ENCODE results near the gene HIVEP1.
"Not testable (repeated sequence)": the region's sequence is repeated elsewhere in the genome, so short reads cannot be mapped to it uniquely, and the experiment has no call there.

Gene HIVEP1

GRCh38 chr6:12090714-12091113 lies 78.6 kb downstream of the HIVEP1 start:
- no peak for DNase-seq (ENCODE audit: low spot score)

- no peak for DNase-seq (ENCODE audit: low spot score)
Measured at GRCh38 chr6:12092762-12093161, 80.7 kb downstream of the HIVEP1 start.

GRCh38 chr6:12094689-12095088 lies 82.6 kb downstream of the HIVEP1 start:
- no peak for DNase-seq (ENCODE audit: low spot score)

DNA sequence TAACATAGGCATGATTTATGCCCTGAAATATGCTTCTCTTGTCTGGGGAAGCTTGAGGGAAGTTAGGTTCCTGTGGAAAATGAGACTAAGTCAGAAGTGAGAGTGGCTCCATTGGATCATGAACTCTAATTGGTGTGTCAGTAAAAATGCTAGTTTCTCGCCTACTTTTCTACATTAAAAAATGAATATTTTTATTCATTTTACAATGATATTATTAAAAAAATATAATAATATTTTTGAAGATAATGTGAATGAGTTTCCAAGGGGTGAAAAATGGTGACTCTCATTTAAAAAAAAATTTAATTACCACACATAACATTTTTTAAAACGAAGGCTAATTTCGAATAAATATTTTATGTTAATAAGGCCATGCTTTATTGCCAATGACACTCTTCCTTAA lies 84.2 kb downstream of the HIVEP1 start:
- DNase-seq (ENCODE audit: low spot score) = no peak

GRCh38 chr6:12097791-12098190 lies 85.7 kb downstream of the HIVEP1 start:
- DNase-seq (ENCODE audit: low spot score) = no peak

- no peak for DNase-seq (ENCODE audit: low spot score)
Measured at GRCh38 chr6:12099623-12100338, 87.7 kb downstream of the HIVEP1 start.

DNA sequence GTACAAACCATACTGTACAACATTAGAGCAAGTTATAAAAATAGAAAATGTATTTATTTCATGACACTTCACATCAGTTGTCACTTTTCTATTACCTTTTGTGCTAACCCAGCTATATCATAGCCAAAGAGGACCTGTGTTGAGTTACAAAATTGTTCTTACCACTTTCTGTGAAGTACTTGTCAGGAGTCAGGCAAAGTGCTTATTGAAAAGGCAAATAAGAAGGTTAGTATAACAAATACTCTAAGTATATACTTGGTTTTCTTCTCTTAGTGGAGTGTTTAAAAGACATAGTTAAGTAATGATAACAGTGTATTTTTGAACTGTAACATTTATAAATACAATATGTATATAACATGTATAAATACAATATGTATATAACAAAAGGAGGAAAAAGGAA lies 88.9 kb downstream of the HIVEP1 start:
- no peak for DNase-seq (ENCODE audit: low spot score)

DNA sequence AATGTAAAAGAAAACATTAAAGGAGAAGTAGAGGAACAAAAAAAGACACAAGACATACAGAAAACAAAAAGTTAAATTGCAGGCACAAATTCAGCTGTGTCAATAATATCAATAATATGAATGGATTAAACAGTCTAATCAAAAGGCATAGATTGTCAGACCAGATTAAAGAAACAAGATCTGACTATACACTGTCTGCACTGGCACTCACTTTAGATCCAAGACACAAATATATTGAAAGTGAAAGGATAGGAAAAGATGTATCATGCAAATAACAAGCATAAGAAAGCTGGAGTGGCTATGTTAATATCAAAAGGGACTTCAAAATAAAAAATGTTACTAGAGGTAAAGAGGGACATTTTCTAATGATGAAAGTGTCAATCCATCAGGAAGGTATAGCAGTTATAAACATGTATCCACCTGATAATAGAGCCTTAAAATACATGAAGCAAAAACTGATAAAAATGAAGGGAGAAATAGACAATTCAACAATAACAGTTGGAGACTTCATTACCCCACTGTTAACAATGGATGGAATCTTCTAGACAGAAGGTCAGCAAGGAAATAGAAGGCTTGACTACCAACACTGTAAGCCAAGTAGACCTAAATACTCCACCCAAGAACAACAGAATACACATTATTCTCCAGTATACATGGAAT lies 89.7 kb downstream of the HIVEP1 start:
- no peak for DNase-seq (ENCODE audit: low spot score)

DNA sequence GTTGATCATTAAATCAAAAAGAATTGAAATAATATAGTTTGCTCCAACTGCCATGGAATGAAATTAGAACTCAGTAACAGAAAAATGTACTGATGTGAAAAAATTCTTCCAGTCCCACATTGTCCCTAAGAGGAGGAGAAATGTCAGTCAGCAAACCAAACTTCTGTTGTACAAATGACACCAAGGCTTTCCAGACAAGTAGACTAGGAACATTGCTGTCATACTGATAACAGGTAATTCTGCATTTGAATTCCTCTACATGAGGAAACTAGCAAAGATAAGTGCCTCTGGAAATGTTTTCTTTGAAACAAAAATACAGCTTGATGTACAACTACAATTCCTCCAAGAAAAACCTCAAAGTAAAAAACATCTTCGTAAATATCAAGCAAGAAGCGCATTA lies 90.2 kb downstream of the HIVEP1 start:
- no peak for DNase-seq (ENCODE audit: low spot score)

GRCh38 chr6:12103158-12103557 lies 91.0 kb downstream of the HIVEP1 start:
- no peak for DNase-seq (ENCODE audit: low spot score)

DNA sequence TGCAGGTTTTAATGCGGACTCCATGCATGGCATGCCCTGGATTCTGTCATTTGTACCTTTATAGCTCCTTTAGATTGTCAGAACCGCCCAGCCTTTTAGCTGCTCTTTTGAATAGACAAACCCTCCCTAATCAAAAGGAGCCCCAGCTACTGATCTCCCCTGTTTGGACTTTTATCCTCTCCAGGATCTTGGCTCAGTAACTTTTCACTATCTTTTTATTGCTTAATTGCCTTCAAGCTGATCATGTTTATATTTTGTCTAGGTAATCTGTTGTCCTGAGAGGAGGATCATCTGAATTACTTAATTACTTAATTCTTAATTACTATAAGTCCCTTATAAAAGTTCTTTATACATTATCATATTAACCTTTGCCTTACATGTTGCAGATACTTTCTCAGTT lies 93.2 kb downstream of the HIVEP1 start:
- no peak for DNase-seq (ENCODE audit: low spot score)

DNA sequence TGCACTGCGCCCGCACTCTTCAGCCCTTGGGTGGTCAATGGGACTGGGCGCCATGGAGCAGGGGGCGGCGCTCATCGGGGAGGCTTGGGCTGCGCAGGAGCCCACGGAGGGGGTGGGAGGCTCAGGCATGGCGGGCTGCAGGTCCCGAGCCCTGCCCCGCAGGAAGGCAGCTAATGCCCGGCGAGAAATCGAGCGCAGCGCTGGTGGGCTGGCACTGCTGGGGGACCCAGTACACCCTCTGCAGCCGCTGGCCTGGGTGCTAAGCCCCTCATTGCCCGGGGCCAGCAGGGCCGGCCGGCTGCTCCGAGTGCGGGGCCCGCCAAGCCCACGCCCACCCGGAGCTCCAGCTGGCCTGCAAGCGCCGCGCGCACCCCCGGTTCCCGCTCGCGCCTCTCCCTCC lies 96.3 kb downstream of the HIVEP1 start:
- DNase-seq (ENCODE audit: low spot score) = not testable (repeated sequence)

DNA sequence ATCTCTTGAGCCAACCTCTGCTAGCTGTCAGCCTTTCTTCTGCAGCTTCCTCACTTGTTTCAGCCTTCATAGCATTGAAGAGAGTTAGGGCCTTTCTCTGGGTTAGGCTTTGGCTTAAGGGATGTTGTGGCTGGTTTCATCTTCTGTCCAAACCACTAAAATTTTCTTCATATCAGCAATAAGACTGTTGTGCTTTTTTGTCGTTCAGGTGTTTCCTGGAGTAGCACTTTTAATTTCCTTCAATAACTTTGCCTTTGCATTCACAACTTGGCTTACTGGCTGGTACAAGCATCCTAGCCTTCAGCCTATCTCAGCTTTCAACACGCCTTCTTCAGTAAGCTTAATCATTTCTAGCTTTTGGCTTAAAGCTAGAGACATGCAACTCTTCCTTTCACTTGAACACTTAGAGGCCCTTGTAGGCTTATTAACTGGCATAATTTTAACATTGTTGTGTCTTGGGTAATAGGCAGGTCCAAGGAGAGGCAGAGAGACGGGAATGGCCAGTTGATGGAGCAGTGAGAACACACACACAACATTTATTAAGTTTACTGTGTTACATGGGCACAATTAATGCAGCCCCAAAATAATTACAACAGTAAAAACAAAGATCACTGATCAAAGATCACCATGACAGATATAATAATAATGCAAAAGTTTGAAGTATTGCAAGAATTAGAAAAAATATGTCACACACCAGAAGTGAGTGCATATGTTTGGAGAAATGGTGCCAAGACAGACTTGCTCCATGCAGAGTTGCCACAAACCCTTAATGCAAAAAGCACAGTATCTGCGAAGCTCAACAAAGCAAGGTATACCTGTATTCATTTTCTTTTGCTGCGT lies 98.6 kb downstream of the HIVEP1 start:
- DNase-seq (ENCODE audit: low spot score) = no peak

DNA sequence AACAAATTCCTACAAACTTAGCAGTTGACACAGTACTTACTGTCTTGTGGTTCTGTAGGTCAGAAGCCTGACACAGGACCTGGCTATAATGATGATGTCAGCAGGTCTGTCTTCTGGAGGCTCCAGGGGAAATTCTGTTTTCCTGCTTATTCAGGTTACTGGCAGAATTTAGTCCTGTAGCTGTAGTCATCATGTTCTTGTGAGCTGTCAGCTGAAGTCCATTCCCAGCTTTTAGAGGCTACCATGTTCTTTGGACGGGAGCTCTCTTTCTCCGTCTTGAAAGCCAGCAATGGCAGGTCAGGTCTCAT lies 99.2 kb downstream of the HIVEP1 start:
- DNase-seq (ENCODE audit: low spot score) = no peak

DNA sequence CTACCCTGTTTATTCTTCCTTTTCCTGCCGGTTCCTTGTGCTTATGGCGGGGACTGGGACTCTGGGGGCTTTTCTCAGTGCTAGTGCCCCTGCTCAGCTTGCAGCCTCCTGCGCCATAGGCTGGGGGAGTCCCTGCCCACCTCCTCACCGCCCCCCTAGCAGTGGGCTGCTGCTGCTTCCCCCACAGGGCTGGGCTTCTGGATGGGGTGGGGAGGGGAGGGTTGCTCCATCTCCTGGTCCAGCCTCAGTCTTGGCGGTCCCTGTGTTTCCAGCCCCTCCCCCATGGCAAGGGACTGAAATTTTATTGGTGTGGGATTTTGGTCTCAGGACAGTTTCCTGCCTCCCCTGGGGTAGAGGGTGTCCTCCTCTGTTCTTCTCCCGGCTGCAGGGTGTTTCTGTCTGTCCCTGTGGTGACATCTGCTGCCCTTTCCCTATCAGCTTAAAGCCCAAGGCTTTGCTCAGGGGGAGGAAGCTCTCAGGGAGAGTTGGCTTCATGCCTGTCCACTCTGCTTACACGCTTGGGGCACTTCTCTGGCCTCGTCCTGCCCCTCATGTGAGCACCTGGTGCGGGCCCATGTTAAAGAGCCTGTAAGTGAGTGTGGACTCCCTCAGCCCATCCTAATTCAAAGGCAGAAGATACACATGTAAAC lies 100.6 kb downstream of the HIVEP1 start:
- no peak for DNase-seq (ENCODE audit: low spot score)

DNA sequence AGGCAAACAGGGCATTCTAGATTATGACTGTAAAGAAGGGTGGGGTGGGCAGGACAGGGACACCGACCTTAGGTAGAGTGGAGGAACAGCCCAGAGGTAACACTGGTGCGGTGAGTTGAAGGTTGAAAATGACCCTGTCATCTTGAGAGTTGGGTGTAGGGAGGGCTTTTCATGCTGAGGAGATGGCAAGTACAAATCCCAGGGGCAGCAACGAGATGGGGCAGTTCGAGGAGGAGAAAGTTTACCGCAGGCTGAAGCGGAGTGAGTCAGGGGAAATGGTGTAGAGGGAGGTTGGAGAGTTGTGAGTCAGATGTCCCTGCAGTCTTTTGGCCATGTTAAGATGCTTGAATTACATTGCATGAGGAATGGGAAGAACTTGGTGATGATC lies 101.1 kb downstream of the HIVEP1 start:
- no peak for DNase-seq (ENCODE audit: low spot score)

DNA sequence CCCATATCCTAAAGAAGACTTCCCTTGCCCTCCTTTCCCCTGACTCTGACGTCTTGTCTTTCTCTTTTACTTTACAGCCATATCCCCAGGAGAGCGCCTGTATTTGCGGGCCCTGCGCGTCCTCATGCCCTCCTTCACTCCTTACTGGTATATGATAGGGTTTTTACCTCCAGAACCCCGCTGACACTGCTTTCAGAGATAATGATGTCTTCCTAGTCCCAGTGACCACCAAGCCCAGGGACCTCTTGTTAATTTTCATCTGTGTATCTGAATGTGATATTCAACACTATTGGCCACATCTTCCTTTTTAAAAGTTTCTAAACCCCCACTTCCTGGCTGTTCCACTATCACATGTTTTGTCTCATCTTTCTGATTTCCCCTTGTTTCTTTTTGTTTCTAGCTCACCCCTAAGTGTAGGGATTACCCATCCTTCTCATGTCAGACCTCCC lies 102.0 kb downstream of the HIVEP1 start:
- no peak for DNase-seq (ENCODE audit: low spot score)

GRCh38 chr6:12115001-12115400 lies 102.9 kb downstream of the HIVEP1 start:
- no peak for DNase-seq (ENCODE audit: low spot score)

DNA sequence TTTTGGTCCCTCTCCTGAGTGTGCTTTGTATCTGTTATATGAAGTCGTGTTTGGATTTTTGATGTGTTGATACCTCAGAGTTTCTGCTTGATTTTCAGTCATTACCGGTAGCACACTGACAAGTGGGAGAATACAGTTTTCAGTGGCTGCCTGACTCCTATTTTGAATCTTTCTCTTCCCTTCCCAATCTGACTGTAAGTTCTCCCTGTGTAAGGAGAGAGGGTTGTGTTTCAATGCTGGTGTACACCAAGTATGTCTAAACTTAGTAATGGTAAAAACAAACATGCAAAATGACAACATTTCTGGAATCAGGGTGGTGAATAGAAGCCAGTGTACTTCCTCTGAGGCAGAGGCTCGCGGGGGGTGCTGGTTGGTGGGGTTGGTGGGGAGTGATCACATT lies 103.4 kb downstream of the HIVEP1 start:
- DNase-seq (ENCODE audit: low spot score) = no peak

DNA sequence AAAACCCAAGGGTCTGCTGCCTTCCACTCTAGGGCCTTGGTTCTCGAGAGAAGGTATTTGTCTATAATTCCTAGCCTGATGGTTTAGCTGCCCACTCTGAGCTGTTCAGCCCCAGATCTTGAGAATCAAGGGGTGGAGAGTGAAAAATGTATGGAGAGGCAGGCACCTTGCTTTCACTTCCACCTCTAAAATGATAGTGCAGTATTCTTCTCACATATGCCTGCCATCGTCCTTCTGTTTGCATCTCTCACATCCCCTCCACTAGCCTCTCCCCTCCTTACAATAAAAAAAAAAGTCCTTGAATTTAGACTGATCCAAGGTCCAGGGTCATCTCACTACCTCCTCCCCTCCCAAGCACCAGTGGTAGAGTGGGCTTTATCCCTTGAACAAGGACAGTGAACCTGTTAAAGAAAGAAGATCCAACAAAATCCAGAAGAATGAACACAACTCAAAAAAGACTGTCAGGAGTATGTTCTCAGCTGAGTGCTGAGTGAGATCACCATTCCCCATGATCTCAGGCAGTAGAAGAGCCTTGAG lies 104.2 kb downstream of the HIVEP1 start:
- DNase-seq (ENCODE audit: low spot score) = no peak

DNA sequence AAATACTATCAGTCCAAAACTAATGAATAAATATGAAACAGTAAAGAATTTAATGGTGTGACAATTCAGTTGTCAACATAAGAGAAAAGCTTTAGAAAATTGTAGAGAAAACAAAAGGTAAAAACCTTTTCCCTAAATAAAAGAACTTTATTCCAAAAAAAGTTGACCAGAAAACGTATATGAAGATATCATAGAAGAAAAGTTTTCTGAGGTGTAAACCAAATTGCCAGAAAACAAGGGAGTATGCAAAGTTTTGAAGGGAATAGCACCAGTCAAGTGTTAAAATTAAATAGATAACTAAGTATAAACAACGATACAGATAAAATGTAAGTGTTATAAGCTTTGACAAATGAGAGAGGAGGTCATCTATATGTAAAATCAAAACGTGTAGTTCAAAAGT lies 104.9 kb downstream of the HIVEP1 start:
- no peak for DNase-seq (ENCODE audit: low spot score)

DNA sequence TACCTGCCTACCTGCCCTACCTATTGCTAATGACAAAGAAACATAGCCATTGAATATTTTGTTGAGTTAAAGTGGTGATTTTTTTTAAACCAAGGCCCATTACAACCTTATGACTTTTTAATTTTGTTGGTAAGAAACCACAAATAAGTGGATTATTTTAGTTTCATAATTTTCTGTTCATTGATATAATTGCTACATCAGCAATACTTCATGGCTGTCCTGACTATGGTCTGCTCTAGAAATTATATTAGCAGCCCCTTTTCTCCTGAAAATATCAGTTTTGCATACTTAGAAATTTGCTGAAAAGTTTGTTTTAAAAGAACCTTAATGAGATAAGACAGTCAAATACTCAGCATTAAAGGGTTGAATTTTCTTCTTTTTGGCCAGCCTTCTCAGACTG lies 106.5 kb downstream of the HIVEP1 start:
- no peak for DNase-seq (ENCODE audit: low spot score)

All from ecto neural progenitor cell (in vitro differentiated cells).